Loucy (cell line): ENCODE measurements around the gene NOTO.

Source experiments
- H2AFZ ChIP-seq: fragments of 200-600 bp; sonication (generic); 2 replicates; pipeline ENCODE4 v1.6.0; 2016; ENCODE audit warnings: antibody characterized with exemption, mild to moderate bottlenecking, low read length, moderate library complexity
- H3F3A ChIP-seq: fragments of 200-600 bp; 2 replicates; pipeline ENCODE4 v1.6.0; 2016; ENCODE audit warnings: antibody characterized with exemption, low read depth, mild to moderate bottlenecking
- H3K27me3 ChIP-seq: fragments of 200-600 bp; sonication (generic); 2 replicates; pipeline ENCODE4 v1.6.1; 2014; ENCODE audit warnings: low read length, mild to moderate bottlenecking; ENCODE audit not compliant: insufficient read depth, poor library complexity, severe bottlenecking
- H3K36me3 ChIP-seq: fragments of 200-600 bp; sonication (generic); 2 replicates; pipeline ENCODE4 v1.6.1; 2016; ENCODE audit warnings: low read length; ENCODE audit not compliant: insufficient read depth
- H3K4me1 ChIP-seq: fragments of 200-600 bp; sonication (generic); 2 replicates; pipeline ENCODE4 v1.5.1; 2014; ENCODE audit warnings: low read length, mild to moderate bottlenecking; ENCODE audit not compliant: insufficient read depth, poor library complexity, severe bottlenecking
- H3K4me2 ChIP-seq: fragments of 200-600 bp; sonication (generic); 2 replicates; pipeline ENCODE4 v1.6.0; 2014; ENCODE audit warnings: antibody characterized with exemption, low read length, low read depth, mild to moderate bottlenecking; ENCODE audit not compliant: poor library complexity, severe bottlenecking
- H3K4me3 ChIP-seq: fragments of 200-600 bp; sonication (generic); 2 replicates; pipeline ENCODE4 v1.5.1; 2014; ENCODE audit warnings: low read length, mild to moderate bottlenecking, mixed read lengths; ENCODE audit not compliant: poor library complexity, severe bottlenecking
- H3K79me2 ChIP-seq: fragments of 200-600 bp; sonication (generic); 2 replicates; pipeline ENCODE4 v1.6.1; 2014; ENCODE audit warnings: low read length; ENCODE audit not compliant: insufficient read depth
- H3K9ac ChIP-seq: fragments of 200-600 bp; sonication (generic); 2 replicates; pipeline ENCODE4 v1.6.0; 2014; ENCODE audit warnings: mild to moderate bottlenecking, low read depth, low read length, moderate library complexity; ENCODE audit not compliant: poor library complexity, severe bottlenecking
- H3K9me2 ChIP-seq: fragments of 200-600 bp; sonication (generic); replicated peaks from 2 replicates; pipeline ENCODE4 v1.6.1; 2016; ENCODE audit warnings: low read depth, low read length, mixed read lengths
- H3K9me3 ChIP-seq: fragments of 200-600 bp; sonication (generic); 2 replicates; pipeline ENCODE4 v1.6.1; 2014; ENCODE audit warnings: mild to moderate bottlenecking, antibody characterized with exemption, low read length, low read depth; ENCODE audit not compliant: insufficient read depth
- H4K20me1 ChIP-seq: fragments of 200-600 bp; sonication (generic); 2 replicates; pipeline ENCODE4 v1.6.0; 2014; ENCODE audit warnings: antibody characterized with exemption, low read length, mild to moderate bottlenecking; ENCODE audit not compliant: insufficient read depth, poor library complexity, severe bottlenecking
- CTCF ChIP-seq: fragments of 200-600 bp; sonication (generic); conservative IDR thresholded peaks from 2 replicates; pipeline ENCODE4 v1.5.1; 2014; ENCODE audit warnings: mild to moderate bottlenecking, antibody characterized with exemption, low read length
- EZH2phosphoT487 ChIP-seq: fragments of 200-600 bp; IDR thresholded peaks from 2 replicates; pipeline ENCODE4 v1.6.1; 2018; ENCODE audit warnings: antibody characterized with exemption, mild to moderate bottlenecking, moderate library complexity, borderline replicate concordance

Gene NOTO

GRCh38 chr2:73255907-73256617, 53.7 kb downstream of the NOTO start:
- Histone ChIP-seq H3K9me2 (no peaks in the 10 kb centered on the region), H3F3A (no peaks in the 10 kb centered on the region), H3K4me3 (no peak overlapping the region), H3K4me1 (no peaks in the 10 kb centered on the region), H3K9me3 (no peaks in the 10 kb centered on the region), H3K27me3 (no peaks in the 10 kb centered on the region), H3K79me2 (no peaks in the 10 kb centered on the region), H3K9ac (no peak overlapping the region), H3K4me2 (no peak overlapping the region), H4K20me1 (no peaks in the 10 kb centered on the region), H3K36me3 (peaks cover 70% of the 10 kb centered on the region; the same call in 1 of the 2 replicates), H2AFZ (no peak overlapping the region)
- TF ChIP-seq EZH2phosphoT487 (no peak), CTCF (no peak)

- Histone ChIP-seq H2AFZ (no peak overlapping the region), H3K4me2 (no peak overlapping the region), H3K9ac (no peak overlapping the region), H3K36me3 (peaks cover 65% of the 10 kb centered on the region; the same call in 1 of the 2 replicates), H3K27me3 (no peaks in the 10 kb centered on the region), H3K9me2 (no peaks in the 10 kb centered on the region), H4K20me1 (no peaks in the 10 kb centered on the region), H3K4me1 (no peaks in the 10 kb centered on the region), H3K9me3 (no peaks in the 10 kb centered on the region), H3F3A (no peaks in the 10 kb centered on the region), H3K4me3 (no peak overlapping the region), H3K79me2 (no peaks in the 10 kb centered on the region)
- TF ChIP-seq CTCF (no peak), EZH2phosphoT487 (no peak)
Observed at GRCh38 chr2:73256618-73256922, 54.2 kb downstream of the NOTO start.

- no peak overlapping the region for H3K4me2 ChIP-seq
- no peaks in the 10 kb centered on the region for H3K79me2 ChIP-seq
- H3K4me1 ChIP-seq, result no peaks in the 10 kb centered on the region
- H3K4me3 ChIP-seq, result no peak overlapping the region
- no peak for TF ChIP-seq CTCF
- TF ChIP-seq EZH2phosphoT487, result no peak
- H3F3A ChIP-seq, result no peaks in the 10 kb centered on the region
- H3K27me3 ChIP-seq, result no peaks in the 10 kb centered on the region
- peaks cover 61% of the 10 kb centered on the region; the same call in 1 of the 2 replicates for H3K36me3 ChIP-seq
- no peaks in the 10 kb centered on the region for H3K9me3 ChIP-seq
- H3K9ac ChIP-seq, result no peak overlapping the region
- no peaks in the 10 kb centered on the region for H4K20me1 ChIP-seq
- no peak overlapping the region for H2AFZ ChIP-seq
- H3K9me2 ChIP-seq, result no peaks in the 10 kb centered on the region
Observed at GRCh38 chr2:73257021-73257420, 54.6 kb downstream of the NOTO start.
